ENCODE measurements around the gene RALGDS. TPM values are rescaled to one million over a fixed set of nuclear protein-coding genes. Genes with fewer than 3 reads are reported as not detected.

RALGDS gene
- 24.9 and 40.5 TPM in 2 replicates for total RNA-seq

GRCh38 chr9:133121198-133121914, at the start of gene RALGDS:
TSS of gene RALGDS (minus strand) at chr9:133121240. CDS start at chr9:133121154, 86 bp downstream.

GRCh38 chr9:133163504-133164172, 42.6 kb upstream of the RALGDS start, which contains the start of gene GBGT1:
TSS of gene GBGT1 (minus strand) at chr9:133163914. CDS start at chr9:133162412, 1,502 bp downstream.

GRCh38 chr9:133061764-133062145, 59.3 kb downstream of the RALGDS start, which contains the start of gene CEL:
TSS of gene CEL (plus strand) at chr9:133061981. CDS start at chr9:133062003, 22 bp downstream.

Other genes starting within 250 kb of the RALGDS start
- gene AK8, start 243.0 kb downstream of the RALGDS start, total RNA-seq: under 0.01 and 0.14 TPM in 2 replicates
- gene SPACA9, start 242.3 kb downstream of the RALGDS start, total RNA-seq: 2.4 and 2.5 TPM in 2 replicates
- 42.2 and 45.6 TPM in 2 replicates for gene TSC1, start 176.6 kb downstream of the RALGDS start, total RNA-seq
- 0.05 TPM in 1 of 2 replicates, not detected in the other for gene GFI1B, start 142.5 kb downstream of the RALGDS start, total RNA-seq
- gene GTF3C5, start 90.2 kb downstream of the RALGDS start, total RNA-seq: 24.9 and 30.1 TPM in 2 replicates
- gene CEL, start 59.3 kb downstream of the RALGDS start, total RNA-seq: 0.30 and 0.46 TPM in 2 replicates
- gene GBGT1, start 42.7 kb upstream of the RALGDS start, total RNA-seq: 6.9 and 8.6 TPM in 2 replicates
- gene OBP2B, start 88.0 kb upstream of the RALGDS start, total RNA-seq: not detected in 2 replicates
- not detected in 2 replicates for gene ABO, start 154.0 kb upstream of the RALGDS start, total RNA-seq
- 9.2 and 15.6 TPM in 2 replicates for gene SURF6, start 214.9 kb upstream of the RALGDS start, total RNA-seq
- gene MED22, start 226.9 kb upstream of the RALGDS start, total RNA-seq: 15.1 and 24.0 TPM in 2 replicates
- 1,358 and 2,141 TPM in 2 replicates for gene RPL7A, start 227.0 kb upstream of the RALGDS start, total RNA-seq
- 14.6 and 24.9 TPM in 2 replicates for gene SURF1, start 235.2 kb upstream of the RALGDS start, total RNA-seq
- gene SURF2, start 235.3 kb upstream of the RALGDS start, total RNA-seq: 8.9 and 11.0 TPM in 2 replicates